HG02763 (cell line): ENCODE data around the gene KAT6B.

Source experiments
- ATAC-seq: cut with Tn5 transposase; IDR thresholded peaks from one replicate; pipeline ENCODE4 v1.9.1; 2021; ENCODE audit warnings: mild to moderate bottlenecking, moderate library complexity; ENCODE audit not compliant: unreplicated experiment

The KAT6B gene

DNA sequence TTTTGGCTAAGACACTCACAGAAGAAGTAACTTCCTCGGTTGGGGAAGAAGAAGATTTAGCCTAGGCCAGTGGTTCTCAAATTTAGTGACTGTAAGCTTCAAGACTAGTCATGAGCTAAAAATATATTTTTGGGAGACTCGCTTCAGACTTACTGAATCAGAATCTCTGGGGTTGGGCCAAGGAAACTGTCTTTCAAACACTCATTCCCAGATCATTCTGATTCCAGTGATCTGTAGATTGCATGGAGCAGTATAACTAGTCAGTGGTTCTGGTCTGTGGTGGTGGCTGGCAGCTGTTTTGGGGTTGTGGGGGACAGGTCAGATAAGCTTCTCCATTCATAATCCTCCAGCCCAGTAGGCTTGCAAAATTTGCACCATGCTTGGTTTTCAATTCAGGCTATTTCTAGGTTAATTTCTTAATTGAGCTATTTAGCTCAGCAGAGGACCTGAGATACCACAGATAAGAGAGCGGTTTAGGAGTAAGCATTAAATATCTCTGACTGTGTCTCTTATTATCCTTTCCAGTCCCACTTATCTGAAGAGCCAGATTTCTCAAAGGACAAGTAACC, 3.8 kb upstream of the KAT6B start:
- ATAC-seq, result no peak

DNA sequence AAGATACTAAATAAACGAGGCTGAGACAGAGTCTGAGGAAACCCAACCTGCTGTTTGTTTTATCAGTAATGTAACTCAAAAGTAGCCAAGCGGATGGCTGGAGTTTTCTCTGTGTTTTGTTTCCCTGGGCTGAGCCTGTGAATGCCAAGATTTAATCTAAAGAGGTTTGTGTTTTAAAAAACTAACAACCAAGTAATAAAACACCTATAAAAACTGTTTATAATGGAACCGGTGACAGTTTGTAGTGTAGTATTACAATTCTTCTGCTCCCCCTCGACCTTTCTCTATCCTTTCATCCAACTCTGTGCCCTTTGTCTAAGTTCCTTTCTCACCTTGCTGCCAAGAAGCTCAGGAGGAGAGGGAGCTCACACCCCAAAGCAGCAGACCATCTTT, 2.6 kb upstream of the KAT6B start:
- ATAC-seq, result no peak

DNA sequence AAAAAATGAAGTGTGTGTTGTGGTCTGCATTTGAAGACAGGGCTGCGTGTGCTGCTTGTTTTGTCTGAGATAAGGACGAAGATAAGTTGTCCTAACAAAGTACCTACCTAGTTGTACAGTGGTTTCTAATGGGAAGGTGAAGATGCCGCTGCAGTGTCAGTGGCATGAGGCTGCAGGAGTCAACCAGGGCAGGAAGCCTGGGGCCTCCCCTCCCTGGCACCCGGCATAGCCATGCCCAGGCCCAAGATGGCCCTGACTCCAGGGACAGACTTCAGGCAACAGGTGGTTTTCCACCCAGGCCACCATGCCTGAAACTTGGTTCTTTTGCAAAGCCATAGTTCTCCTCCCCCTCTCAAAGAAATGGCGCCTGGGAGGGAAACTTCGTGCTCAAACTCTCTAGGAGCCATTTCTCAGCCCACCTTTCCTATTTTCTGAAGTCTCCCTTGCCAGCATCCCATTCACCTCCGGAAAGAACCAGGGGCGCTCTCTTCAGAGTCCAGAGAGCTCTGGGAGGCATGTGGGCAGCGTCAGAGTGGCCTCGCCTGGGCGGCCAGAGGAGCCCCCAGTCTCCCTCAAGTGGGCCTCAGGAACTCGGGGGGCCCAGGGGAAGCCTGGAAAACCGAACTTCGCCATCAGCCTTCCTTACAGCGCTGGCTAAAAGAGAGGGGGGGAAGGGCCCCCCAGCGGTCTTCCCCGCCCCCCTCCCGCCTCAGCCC, 2.1 kb upstream of the KAT6B start:
- no peak for ATAC-seq

DNA sequence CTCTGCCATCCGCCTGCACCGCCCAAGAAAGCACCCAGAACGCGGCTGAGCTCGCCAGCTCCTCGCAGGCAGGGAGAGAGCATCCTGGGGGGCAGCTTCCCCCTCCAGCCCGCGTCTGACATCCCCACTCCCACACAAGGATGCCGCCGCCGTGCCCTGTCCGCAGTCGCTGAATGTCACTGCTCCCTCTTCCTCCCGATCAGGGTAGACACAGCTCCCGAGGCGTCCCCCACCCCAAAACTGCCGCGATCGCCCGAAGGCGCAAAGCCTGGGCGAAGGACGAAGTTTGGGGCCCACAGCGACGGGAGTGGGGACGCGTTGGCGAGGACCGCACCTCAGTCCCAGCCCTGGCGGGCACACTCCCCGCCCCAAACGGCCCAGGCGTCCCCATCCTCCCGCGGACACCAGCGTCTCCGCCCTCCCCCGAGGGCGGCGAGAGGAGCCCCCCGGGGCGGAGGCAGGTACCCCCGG, 1.5 kb upstream of the KAT6B start:
- ATAC-seq, result no peak

DNA sequence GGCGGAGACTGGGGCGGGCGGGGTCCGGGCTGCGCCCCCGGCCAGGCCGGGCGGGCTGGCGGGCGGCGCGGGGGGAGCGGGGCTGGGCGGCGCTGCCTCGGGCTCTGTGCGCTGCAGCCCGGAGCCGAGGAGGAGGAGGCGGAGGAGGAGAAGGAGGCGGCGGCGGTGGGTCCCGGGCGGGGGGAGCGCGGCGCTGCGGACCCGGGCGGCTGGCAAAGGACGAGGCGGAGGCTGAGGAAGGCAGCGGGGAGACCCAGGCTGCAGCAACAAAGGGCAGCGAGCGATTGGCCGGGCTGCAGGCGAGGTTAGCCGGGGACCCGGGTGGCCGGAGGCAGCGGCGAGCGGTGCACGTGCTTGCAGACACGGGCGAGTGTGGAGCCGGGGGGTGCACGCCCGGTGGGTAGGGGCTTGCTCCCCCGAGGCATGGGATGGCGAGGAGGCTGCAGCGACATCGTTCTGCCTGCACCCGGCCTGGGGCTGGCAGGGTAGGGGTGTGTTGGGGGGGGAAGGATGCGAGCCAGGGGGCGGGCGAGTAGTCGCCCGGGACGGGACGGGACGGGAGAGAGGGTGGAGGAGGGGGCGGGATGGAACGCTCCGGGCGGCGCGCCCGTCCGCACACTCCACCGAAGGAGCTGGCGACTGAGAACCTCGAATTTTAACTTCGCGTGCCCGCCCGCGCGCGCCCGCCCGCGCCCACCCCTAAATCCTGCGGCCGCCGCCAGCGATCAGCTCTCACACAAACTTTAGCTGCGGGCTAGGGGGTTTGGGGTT, 844 bp upstream of the KAT6B start:
- ATAC-seq, result no peak

DNA sequence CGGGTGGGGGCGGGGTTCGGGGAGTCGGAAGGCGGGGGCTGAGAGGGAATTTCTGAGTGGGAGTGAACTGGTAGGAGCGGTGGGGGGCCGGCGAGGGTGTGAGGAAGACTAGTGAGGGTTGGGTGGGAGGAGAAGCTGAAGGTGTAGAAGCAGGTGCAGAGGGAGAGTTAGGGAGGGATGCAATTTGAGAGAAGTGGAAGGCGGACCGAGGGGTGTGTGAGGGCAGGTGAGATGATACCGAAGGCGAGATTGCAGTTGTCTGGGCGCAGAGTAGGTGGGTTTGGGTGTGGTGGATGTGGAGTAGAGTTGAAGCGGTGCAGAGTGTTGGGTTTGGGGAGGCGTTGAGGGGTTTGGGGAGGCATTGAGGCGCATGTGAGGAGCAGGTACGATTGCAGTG, 643 bp downstream of the KAT6B start:
- peak; percentile 0 for ATAC-seq

DNA sequence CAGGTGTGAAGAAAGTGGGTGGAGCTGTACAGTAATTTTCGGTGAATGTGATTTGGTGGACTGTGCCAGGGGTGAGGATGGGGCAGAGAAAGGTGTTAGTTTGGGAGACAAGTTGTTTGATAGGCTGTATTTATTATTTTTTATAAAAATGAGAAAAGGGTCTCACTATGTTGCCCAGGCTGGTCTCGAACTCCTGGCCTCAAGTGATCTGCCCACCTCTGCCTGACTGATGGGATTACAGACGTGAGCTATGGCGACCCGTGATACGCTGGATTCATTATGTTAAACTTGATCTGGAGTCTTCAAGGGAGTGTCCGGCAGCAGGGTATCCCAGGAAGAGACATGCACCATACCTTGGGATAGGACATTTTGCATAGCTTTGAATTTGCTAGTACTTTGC, 1.3 kb downstream of the KAT6B start:
- ATAC-seq, result no peak

DNA sequence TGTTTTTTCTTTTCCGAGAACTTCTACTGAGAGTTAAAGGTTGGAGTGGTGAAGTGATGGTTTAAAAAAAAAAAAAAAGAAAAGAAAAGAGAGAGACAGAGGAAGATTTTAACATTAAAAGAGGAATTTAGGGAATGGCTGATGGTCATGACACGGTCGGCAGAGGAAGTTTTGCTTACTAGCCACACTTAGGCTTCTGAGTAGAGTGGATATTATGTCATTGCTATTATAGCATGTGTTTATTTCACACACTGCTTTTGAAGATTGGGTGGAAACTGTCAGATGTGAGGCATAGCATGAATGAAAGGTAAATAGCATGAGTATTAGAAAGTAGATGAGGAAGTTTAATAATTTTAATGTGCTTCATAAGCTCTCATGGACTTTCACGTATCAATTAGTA, 2.5 kb downstream of the KAT6B start:
- no peak for ATAC-seq

DNA sequence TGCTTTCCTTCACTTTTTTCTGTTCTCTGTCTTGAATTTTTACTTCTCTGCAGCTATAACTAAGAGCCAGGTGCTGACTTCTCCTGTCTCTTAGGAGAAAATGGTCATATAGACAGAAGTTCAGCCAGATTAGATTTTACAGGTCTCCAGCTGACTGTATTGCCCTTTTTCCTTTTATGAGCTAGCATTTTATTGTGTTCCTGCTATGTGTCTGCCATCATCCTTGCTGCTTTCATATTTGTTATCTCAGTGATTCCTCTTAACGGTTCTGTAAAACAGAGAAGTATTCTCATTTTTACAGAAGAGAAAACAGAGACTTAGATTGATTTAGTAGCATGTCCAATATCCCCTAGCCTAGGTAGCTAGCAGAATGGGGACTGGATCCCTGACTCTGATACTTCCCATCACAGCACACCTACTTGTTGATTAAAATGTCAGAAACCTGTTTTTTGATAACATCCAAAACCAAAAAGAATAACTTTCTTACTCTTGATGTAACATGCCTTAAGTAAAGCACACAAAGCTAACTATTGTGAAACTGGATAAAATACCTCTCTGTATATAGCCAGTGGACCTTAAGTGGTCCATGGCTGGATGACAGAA, 5.2 kb downstream of the KAT6B start:
- no peak for ATAC-seq

DNA sequence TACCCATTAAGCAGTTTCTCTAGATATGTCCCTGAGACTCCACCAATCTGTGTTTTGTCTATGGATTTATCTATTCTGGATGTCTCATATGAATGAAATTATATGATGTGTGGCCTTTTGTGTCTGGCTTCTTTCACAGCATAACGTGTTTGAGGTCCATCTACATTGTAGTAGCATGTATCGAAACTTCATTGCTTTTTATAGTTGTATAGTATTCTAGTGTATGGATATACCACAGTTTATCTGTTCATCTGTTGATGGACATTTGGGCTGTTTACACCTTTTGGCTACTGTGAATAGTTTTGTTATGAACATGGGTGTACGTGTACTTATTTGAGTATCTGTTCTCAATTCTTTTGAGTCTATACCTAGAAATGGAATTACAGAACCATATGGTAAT, 9.6 kb downstream of the KAT6B start:
- ATAC-seq, result no peak

DNA sequence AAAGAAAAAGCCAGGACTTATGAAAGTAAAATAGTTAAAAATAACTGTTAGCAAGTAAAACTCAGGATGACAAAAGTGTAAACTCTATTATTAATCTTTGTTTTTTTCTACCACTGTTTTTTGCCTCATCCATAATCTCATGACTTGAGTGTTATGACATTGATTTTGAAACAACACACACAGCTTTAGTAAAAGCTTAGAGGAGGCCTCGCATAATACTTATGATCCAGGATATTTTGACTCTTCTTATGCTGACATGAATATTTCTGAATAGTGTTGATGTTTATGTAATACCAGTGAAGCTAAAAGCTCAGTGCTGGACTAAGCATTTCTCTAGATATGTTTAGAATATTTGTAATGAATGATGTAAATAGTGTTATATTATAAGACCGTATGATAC, 10.5 kb downstream of the KAT6B start:
- ATAC-seq, result no peak

DNA sequence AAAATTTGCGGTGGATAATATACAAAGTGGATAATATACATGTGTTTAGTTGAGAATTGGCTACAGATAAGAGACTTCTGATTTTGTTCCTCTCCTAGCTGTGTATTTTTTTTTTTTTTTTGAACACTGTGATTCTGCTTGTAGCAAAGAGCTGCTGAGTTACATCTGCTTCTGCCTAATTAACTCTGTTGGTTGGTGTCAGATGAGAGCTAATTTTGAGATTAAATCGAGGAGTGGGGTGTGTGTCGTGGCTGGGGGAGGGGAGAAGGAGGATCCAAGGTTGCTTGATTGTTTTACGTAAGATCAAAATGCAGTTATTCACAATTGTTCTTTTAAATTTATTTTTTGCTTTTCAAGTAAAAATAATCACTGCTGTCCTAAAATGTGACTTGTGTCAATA, 11.3 kb downstream of the KAT6B start:
- ATAC-seq, result no peak

DNA sequence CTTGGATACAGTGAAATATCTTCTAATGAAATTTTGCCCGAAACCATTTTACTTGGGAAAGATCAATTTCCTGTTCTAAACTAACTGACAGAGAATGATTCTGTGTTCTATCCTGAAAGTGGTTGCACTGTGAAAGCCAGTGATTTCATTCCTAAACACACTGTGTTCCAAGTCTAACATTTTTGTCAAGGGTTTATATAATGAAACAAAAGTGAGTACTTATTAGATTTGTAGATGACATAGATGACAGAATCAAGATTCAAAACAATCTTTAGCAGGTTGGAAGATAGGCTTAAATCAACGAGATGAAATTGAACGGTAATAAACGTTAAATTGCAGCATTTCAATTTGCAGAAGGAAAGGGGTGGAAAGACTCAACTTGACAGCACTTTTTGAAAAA, 13.3 kb downstream of the KAT6B start:
- no peak for ATAC-seq

DNA sequence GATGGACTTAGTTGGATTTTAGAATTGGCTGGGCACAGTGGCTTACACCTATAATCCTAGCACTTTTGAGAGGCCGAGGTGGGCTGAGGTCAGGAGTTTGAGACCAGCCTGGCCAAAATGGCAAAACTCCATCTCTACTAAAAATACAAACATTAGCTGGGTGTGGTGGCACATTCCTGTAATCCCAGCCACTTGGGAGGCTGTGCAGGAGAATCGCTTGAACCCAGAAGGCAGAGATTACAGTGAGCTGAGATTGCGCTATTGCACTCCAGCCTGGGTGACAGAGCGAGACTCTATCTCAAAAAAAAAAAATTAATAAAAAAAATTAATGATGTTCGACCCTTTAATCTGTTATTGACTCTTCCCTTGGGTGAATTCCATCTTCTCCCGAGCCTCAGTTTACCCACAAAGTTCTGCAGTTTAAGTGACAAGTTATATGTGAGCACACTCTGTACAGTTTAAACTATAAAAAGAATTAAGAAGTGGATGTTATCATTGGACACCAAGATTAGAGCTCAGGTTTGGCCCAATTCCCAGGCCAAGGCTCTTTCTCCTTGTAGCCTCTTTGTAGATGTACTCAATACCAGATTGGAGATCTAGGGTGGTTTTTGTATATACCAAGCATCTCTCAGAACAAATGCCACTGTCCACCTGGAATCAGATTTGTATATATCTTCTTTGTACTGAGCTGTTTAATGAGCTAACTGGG, 15.0 kb downstream of the KAT6B start:
- ATAC-seq, result no peak

DNA sequence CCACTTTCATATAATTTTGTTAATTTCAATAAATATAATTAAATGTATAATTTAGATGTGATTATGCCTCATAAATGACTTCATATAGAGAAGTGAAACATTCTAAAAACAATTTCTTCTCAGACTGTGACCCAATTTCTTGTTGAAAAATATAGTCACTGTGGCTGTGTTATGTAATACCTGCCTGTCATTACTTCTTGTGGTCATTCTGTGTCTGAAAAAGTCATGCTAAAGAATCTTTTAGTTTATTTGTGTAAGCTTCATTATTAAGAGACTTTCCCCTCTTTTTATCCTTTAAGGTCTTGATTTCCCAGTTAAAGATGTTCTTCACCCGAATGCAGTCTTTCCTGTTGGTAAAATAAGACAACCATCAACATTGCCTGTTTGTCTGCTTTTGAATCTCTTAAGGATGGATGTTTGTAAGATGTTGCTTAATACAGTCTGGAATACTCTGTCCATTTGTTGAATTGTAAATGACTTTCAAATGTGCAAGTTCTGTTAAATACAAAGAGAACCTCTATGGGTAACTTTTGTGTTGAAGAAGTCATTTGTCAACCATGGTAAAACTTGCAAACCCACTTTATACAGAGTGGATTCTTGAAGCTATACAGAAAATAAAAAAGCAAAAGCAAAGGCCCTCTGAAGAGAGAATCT, 16.0 kb downstream of the KAT6B start:
- ATAC-seq, result no peak

DNA sequence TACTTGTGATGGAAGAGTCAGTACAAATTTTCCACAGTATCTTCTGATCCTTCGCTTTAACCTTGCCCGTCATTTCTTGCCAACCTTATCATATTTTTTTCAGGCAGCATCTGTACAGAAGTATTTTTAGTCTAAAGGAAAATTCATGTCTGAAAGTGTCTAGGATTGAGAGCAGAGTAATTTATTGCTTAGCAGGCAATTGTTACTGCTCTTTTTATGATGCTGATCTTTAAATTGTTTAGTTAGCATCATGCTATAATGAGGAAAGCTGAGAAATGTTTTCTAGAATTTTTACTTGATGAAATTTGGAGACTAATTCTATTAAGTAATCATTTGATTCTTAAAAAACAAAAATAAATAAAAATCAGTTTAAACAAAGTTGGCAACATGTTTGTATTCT, 20.6 kb downstream of the KAT6B start:
- ATAC-seq, result no peak

DNA sequence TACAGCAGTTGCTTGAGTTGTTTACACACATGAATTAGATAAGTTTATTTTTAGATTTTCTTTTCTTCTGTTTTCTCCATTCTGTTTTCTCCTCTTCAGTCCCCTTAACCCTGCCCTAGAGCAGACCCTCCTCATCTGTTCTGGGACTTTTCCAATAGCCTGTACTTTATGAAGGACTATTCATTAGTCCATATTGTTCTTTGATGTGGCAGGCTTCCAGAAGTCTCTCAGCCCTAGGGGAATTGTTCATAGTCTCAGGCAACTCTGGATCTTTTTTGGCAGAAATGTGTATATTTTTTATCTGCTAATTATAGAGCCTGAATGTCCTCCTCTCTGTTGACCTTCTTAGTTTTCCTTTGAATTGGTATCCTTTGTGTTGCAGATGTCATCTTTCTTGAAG, 25.4 kb downstream of the KAT6B start:
- no peak for ATAC-seq

DNA sequence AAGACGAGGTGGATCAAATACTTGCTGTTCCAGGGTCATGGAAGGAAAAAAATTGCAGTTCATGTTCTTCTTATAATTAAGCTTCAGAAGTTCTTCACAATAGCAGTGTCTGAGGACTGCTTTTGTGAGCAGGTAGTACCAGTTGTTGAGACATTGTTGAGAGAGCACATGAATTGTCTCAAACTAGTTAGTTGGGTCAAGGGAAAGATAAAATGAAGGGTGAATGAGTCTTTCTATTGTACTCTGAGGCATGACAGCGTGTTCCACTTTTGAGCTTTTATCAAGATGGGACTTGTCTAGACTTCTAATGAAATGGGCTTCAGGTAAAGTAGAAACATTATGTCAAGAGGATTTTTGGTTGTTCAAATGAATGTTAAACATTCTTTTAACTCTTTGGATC, 26.0 kb downstream of the KAT6B start:
- ATAC-seq, result no peak

DNA sequence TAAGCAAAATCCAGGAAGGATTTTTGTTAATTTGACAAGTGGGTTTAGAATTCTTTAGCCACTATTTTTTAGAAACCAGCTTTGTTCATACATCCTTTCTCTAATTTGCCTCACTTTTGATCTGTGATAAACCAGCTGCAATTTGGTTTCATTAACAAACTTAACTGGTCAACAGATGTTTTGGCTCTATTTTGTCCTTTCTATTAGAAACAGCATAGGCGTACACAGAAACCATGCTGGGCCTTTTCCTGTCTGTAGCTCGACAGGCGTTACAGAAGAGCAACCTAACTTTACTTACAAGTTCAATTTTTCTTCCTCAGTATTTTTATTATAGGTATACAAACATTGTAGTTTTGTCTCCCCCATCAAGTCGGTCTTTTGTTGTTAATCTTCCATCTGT, 28.2 kb downstream of the KAT6B start:
- ATAC-seq, result peak; percentile 23

DNA sequence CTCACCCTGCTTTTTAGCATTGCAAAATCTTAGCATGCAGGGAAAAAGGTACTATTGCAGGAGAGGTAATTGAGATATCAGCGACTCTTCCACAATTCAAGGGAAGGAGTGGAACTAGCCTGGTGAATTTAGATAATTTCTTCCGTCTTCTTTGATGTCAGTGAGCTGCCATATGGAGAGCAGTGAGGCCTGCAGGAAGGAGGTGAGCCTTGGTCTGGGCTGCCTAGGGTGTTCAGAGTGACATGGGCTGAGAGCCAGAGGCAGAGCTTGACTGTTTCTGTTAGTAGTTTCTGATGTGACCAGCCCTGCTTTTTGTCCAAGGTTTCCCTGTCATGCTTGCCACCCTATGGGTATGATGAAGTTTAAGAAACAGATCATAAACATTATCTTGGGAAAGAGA, 28.6 kb downstream of the KAT6B start:
- peak; percentile 55 for ATAC-seq

DNA sequence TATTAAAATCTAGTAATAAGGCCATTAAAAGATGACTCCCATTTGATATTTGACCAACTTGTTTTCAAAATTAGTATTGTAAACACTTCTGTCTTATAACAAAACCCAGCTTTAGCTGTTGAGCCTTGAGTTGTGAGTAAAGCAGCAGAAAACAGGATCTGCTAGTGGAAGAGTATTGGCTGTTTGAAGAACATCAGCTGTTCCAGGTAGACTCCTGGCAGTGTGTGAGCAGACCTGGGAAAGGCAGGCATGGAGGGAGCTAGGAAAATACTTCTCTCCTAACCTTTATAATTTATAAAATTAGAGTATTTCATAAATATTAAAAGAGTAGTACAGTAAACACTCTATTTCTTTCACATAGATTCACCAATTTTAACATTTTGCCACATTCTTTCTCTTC, 29.0 kb downstream of the KAT6B start:
- ATAC-seq, result no peak
